Measurements from ENCODE around the gene ZNF182. TPM values are rescaled to one million over a fixed set of nuclear protein-coding genes. Genes with fewer than 3 reads are reported as not detected.

The ZNF182 gene
- total and polyA plus RNA-seq, 2 experiments from 2014 or later = 6.2 to 7.1 TPM

- no peak overlapping the region for H3K27ac ChIP-seq (ENCODE audit: low read depth)
- Mint-ChIP-seq H3K9me3 (no peaks in the 10 kb centered on the region), H3K36me3 (ENCODE audit: low read depth) (no peaks in the 10 kb centered on the region), H3K4me1 (peaks cover 7% of the 10 kb centered on the region; the same call in 1 of the 3 replicates), H3K4me3 (no peak overlapping the region), H3K27me3 (ENCODE audit: insufficient read depth, low read depth, poor library complexity) (no peaks in the 10 kb centered on the region), H3K27ac (no peak overlapping the region)
- no peak overlapping the region for H3K4me3 ChIP-seq
- H3K36me3 ChIP-seq (ENCODE audit: insufficient read depth) = no peaks in the 10 kb centered on the region
- H3K9me2 ChIP-seq (ENCODE audit: insufficient read depth) = no peaks in the 10 kb centered on the region
- H2AFZ ChIP-seq = no peak overlapping the region
- no peak for TF ChIP-seq JUNB (IDR thresholded peaks at IDR 0.05; ENCODE audit: unreplicated experiment)
- TF ChIP-seq, protein P1, sequence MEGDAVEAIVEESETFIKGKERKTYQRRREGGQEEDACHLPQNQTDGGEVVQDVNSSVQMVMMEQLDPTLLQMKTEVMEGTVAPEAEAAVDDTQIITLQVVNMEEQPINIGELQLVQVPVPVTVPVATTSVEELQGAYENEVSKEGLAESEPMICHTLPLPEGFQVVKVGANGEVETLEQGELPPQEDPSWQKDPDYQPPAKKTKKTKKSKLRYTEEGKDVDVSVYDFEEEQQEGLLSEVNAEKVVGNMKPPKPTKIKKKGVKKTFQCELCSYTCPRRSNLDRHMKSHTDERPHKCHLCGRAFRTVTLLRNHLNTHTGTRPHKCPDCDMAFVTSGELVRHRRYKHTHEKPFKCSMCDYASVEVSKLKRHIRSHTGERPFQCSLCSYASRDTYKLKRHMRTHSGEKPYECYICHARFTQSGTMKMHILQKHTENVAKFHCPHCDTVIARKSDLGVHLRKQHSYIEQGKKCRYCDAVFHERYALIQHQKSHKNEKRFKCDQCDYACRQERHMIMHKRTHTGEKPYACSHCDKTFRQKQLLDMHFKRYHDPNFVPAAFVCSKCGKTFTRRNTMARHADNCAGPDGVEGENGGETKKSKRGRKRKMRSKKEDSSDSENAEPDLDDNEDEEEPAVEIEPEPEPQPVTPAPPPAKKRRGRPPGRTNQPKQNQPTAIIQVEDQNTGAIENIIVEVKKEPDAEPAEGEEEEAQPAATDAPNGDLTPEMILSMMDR (conservative IDR thresholded peaks at IDR 0.05; ENCODE audit: low read depth in 2 of 2) = no peak
- TF ChIP-seq CREB1 (CRISPR knock-in tag; IDR thresholded peaks at IDR 0.05; ENCODE audit: low read depth) = no peak
- no peak for TF ChIP-seq EZH2 (IDR thresholded peaks at IDR 0.05; ENCODE audit: low read depth, unreplicated experiment)
- TF ChIP-seq, protein P2, sequence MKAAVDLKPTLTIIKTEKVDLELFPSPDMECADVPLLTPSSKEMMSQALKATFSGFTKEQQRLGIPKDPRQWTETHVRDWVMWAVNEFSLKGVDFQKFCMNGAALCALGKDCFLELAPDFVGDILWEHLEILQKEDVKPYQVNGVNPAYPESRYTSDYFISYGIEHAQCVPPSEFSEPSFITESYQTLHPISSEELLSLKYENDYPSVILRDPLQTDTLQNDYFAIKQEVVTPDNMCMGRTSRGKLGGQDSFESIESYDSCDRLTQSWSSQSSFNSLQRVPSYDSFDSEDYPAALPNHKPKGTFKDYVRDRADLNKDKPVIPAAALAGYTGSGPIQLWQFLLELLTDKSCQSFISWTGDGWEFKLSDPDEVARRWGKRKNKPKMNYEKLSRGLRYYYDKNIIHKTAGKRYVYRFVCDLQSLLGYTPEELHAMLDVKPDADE (IDR thresholded peaks at IDR 0.05) = no peak
- TF ChIP-seq REST (IDR thresholded peaks at IDR 0.05; ENCODE audit: unreplicated experiment) = no peak
- TF ChIP-seq ZNF114 (CRISPR knock-in tag; IDR thresholded peaks at IDR 0.05) = no peak
- no peak for TF ChIP-seq EZH2phosphoT487 (IDR thresholded peaks at IDR 0.05; ENCODE audit: unreplicated experiment)
- no peak for TF ChIP-seq ZNF331 (CRISPR knock-in tag; IDR thresholded peaks at IDR 0.05; ENCODE audit: low read depth)
- no peak for TF ChIP-seq POLR2AphosphoS5 (IDR thresholded peaks at IDR 0.05; ENCODE audit: low read depth)
- no peak for TF ChIP-seq STAT1 (IDR thresholded peaks at IDR 0.05; ENCODE audit: unreplicated experiment)
- no peak for TF ChIP-seq ZNF462 (CRISPR knock-in tag; IDR thresholded peaks at IDR 0.05)
- TF ChIP-seq NANOG (IDR thresholded peaks at IDR 0.05; ENCODE audit: borderline replicate concordance) = no peak
- no peaks in the 10 kb centered on the region for H4K20me1 ChIP-seq (replicated peaks; ENCODE audit: insufficient read depth)
- no peaks in the 10 kb centered on the region for H3K4me1 ChIP-seq (ENCODE audit: insufficient read depth)
- no peaks in the 10 kb centered on the region for H3F3A ChIP-seq (replicated peaks; ENCODE audit: low read depth)
- H3K27me3 ChIP-seq (ENCODE audit: insufficient read depth) = no peaks in the 10 kb centered on the region
- H3K79me2 ChIP-seq (replicated peaks; ENCODE audit: insufficient read depth) = no peaks in the 10 kb centered on the region
- DNase-seq (ENCODE audit: low spot score) (no peak), ATAC-seq (no peak)
- no peak overlapping the region for H3K4me2 ChIP-seq
Measured at GRCh38 chrX:48046846-48047245, 43.1 kb upstream of the ZNF182 start.

Measured in GM23338 (cell line).